Measurements from ENCODE around the gene CORO1C. TPM values are rescaled to one million over a fixed set of nuclear protein-coding genes. Genes with fewer than 3 reads are reported as not detected.
"Not testable (repeated sequence)": the region's sequence is repeated elsewhere in the genome, so short reads cannot be mapped to it uniquely, and the experiment has no call there.

The CORO1C gene
- total RNA-seq, 4 donors from 2014 or later = 24.7 to 47.6 (median 30.9) TPM

GRCh38 chr12:108773798-108774788 lies 42.8 kb upstream of the CORO1C start:
- H3K4me3 ChIP-seq = no peak overlapping the region
- H3K27ac ChIP-seq = peak overlapping the region; percentile 80 to 86 (median 84)
- intact Hi-C loops (cut with DNase I; ENCODE audit: low total_unique reads) = loop anchor here (1.0 to 2.0 kb wide), 3 partner anchors 29 to 73 kb away; partner anchors contain the start of gene CORO1C
- DNase-seq = peak; percentile 88 to 94
- H3K36me3 ChIP-seq = no peaks in the 10 kb centered on the region
- H3K4me1 ChIP-seq = peaks cover 36 to 45% of the 10 kb centered on the region in 2 donors
- in situ Hi-C loops (cut with MboI; ENCODE audit: low sequenced_read_pairs in 4 of 4) = loop anchor here in 2 of 4 donors (25.0 kb wide), 1 partner anchor 188 kb away; no protein-coding TSS in a partner anchor
- H3K27me3 ChIP-seq = no peaks in the 10 kb centered on the region
- peak; percentile 86 to 90 for ATAC-seq
- TF ChIP-seq POLR2A (IDR thresholded peaks at IDR 0.05) (peak; percentile 8 to 27), CTCF (IDR thresholded peaks at IDR 0.05 in 4 of 5, conservative IDR thresholded peaks at IDR 0.05 in 1 of 5) (no peak)
- no peaks in the 10 kb centered on the region for H3K9me3 ChIP-seq

- DNase-seq (no peak), ATAC-seq (peak in 1 of 2 donors; percentile 4)
- peaks cover 36 to 45% of the 10 kb centered on the region in 2 donors for H3K4me1 ChIP-seq
- H3K27me3 ChIP-seq = no peaks in the 10 kb centered on the region
- no peak for TF ChIP-seq POLR2A (IDR thresholded peaks at IDR 0.05)
- no peak for TF ChIP-seq CTCF (IDR thresholded peaks at IDR 0.05 in 4 of 5, conservative IDR thresholded peaks at IDR 0.05 in 1 of 5)
- no peaks in the 10 kb centered on the region for H3K36me3 ChIP-seq
- intact Hi-C loops (cut with DNase I; ENCODE audit: low total_unique reads) = loop anchor here (1.0 to 2.0 kb wide), 3 partner anchors 30 to 74 kb away; partner anchors contain the start of gene CORO1C
- H3K27ac ChIP-seq = peak overlapping the region; percentile 80 to 86 (median 84)
- no peak overlapping the region for H3K4me3 ChIP-seq
- in situ Hi-C loops (cut with MboI; ENCODE audit: low sequenced_read_pairs in 4 of 4) = loop anchor here in 2 of 4 donors (25.0 kb wide), 1 partner anchor 189 kb away; no protein-coding TSS in a partner anchor
- no peaks in the 10 kb centered on the region for H3K9me3 ChIP-seq
Observed at GRCh38 chr12:108772891-108773797, 41.8 kb upstream of the CORO1C start.

- no peak for TF ChIP-seq POLR2A (IDR thresholded peaks at IDR 0.05)
- TF ChIP-seq CTCF (IDR thresholded peaks at IDR 0.05 in 4 of 5, conservative IDR thresholded peaks at IDR 0.05 in 1 of 5) = no peak
- no peaks in the 10 kb centered on the region for H3K9me3 ChIP-seq
- ATAC-seq = peak; percentile 56 to 74
- peak overlapping the region; percentile 72 to 86 (median 84) for H3K27ac ChIP-seq
- in situ Hi-C loops (cut with MboI; ENCODE audit: low sequenced_read_pairs in 4 of 4) = loop anchor here in 2 of 4 donors (25.0 kb wide), 1 partner anchor 190 kb away; no protein-coding TSS in a partner anchor
- peak; percentile 57 to 89 for DNase-seq
- intact Hi-C loops (cut with DNase I; ENCODE audit: low total_unique reads) = loop anchor here (2.0 kb wide), 2 partner anchors 41 to 75 kb away; partner anchors contain the start of gene CORO1C
- no peak overlapping the region for H3K4me3 ChIP-seq
- peaks cover 36 to 43% of the 10 kb centered on the region in 2 donors for H3K4me1 ChIP-seq
- no peaks in the 10 kb centered on the region for H3K27me3 ChIP-seq
- H3K36me3 ChIP-seq = no peaks in the 10 kb centered on the region
Observed at GRCh38 chr12:108772247-108772646, 40.9 kb upstream of the CORO1C start.

DNA sequence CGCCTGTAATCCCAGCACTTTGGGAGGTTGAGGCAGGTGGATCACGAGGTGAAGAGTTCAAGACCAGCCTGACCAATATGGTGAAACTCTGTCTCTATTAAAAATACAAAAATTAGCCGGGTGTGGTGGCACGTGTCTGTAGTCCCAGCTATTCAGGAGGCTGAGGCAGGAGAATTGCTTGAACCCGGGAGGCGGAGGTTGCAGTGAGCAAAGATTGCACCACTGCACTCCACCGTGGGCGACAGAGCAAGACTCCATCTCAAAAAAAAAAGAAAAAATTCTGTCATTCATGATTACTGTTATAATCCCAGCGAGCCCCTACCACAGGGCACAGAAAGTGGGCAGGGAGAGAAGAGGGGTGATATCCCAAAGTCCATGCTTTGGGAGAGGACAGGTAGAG lies 40.5 kb upstream of the CORO1C start:
- not testable (repeated sequence) for ATAC-seq, H3K27me3 ChIP-seq, H3K9me3 ChIP-seq, DNase-seq, H3K4me3 ChIP-seq, H3K36me3 ChIP-seq
- in situ Hi-C loops (cut with MboI; ENCODE audit: low sequenced_read_pairs in 4 of 4) = loop anchor here in 2 of 4 donors (25.0 kb wide), 1 partner anchor 190 kb away; no protein-coding TSS in a partner anchor
- intact Hi-C loops (cut with DNase I; ENCODE audit: low total_unique reads) = loop anchor here (2.0 kb wide), 2 partner anchors 41 to 75 kb away; partner anchors contain the start of gene CORO1C
- Histone ChIP-seq H3K27ac (peak overlapping the region; percentile 72 to 86 (median 84)), H3K4me1 (peaks cover 36 to 41% of the 10 kb centered on the region in 2 donors)
